ENCODE data around the gene HOXD12.

GRCh38 chr2:176066645-176067588 is 32.7 kb upstream of the HOXD12 start:
- no peak for TF ChIP-seq REST (IDR thresholded peaks at IDR 0.05; ENCODE audit: insufficient read depth in 1 of 2, low read depth in 2 of 2, low read length in 1 of 2)
- no peak for TF ChIP-seq POLR2AphosphoS5 (IDR thresholded peaks at IDR 0.05; ENCODE audit: low read depth, low read length)
- no peak for TF ChIP-seq CTCF (IDR thresholded peaks at IDR 0.05)

All from Panc1 (cell line).